ENCODE data around the gene TPBGL.

DNA sequence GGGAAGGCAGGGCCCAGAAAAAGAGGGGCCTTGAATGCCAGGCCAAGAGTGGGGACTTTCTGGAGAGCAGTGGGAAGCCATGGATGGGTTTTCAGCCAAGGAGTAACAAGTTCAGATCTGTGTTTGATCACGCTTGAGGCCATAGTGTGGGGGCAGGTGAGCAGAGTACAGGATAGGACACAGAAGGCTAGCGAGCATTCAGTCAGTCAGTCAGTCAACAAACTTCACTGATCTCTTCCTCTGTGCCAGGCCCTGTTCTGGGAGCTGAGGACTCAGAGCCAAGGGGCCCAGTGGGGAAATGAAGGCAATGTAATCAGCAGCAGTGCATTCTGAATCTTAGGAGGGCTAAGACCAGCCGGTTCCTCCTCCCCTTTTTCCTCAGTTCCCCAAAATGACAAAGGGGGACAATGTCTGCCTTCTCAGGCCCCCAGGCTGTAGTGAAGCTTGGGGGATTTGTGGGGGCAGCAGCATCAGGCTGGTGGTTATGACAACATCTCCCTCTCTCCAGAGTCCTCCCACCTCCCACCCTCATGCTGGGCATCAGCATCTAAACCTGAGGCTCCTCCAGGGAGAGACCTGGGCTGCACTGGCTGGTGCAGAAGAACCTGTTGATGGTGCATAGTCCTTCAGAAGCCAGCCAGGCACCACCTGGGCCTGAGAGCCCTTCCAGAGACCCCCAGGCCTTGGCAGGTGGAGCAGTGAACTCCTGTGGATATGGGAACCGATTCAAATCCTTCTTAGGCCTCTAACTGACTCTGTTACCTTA is 42.9 kb upstream of the TPBGL start:
- TF ChIP-seq POLR2A (IDR thresholded peaks at IDR 0.05; ENCODE audit: low read length) = no peak
- no peak for TF ChIP-seq GATA1 (IDR thresholded peaks at IDR 0.05; ENCODE audit: low read depth, low read length)
